Activated CD4-positive, alpha-beta T cell treated with anti-CD3 and anti-CD28 coated beads, Interleukin-2, amount 50 U/mL, for 16 hours (primary cell): ENCODE data around the gene PLIN3.
"Not testable (repeated sequence)": the region's sequence is repeated elsewhere in the genome, so short reads cannot be mapped to it uniquely, and the experiment has no call there.

Experiments used
- DNase-seq: peaks from one replicate; pipeline ENCODE4 v3.0.0-alpha.2; 2020

Gene PLIN3

GRCh38 chr19:4867534-4868285, at the start of gene PLIN3:
Gene PLIN3, minus strand, starts transcription at chr19:4867667. Its CDS starts 6,273 bp downstream, at chr19:4861394.
- peak; percentile 94 for DNase-seq

- DNase-seq: no peak
These were observed 49.0 kb upstream of the PLIN3 start for GRCh38 chr19:4916292-4917082.

- peak; percentile 76 for DNase-seq
These were observed 47.5 kb upstream of the PLIN3 start for GRCh38 chr19:4914736-4915501.

GRCh38 chr19:4913996-4914735, 46.7 kb upstream of the PLIN3 start:
- DNase-seq: peak; percentile 36

GRCh38 chr19:4911786-4912672, 44.6 kb upstream of the PLIN3 start:
- peak; percentile 85 for DNase-seq

GRCh38 chr19:4911314-4911713, 43.8 kb upstream of the PLIN3 start:
- no peak for DNase-seq

- peak; percentile 62 for DNase-seq
These were observed 43.3 kb upstream of the PLIN3 start for GRCh38 chr19:4910594-4911281.

GRCh38 chr19:4909897-4910593, 42.6 kb upstream of the PLIN3 start:
- peak; percentile 96 for DNase-seq

GRCh38 chr19:4909156-4909896, 41.9 kb upstream of the PLIN3 start, which contains the start of gene UHRF1:
Gene UHRF1, plus strand, starts transcription at chr19:4909501. Its CDS starts 1,385 bp downstream, at chr19:4910886.
- peak; percentile 82 for DNase-seq

GRCh38 chr19:4908781-4909155, 41.3 kb upstream of the PLIN3 start:
- DNase-seq: no peak

- no peak for DNase-seq
These were observed 40.9 kb upstream of the PLIN3 start for GRCh38 chr19:4908360-4908759.

GRCh38 chr19:4906963-4907362, 39.5 kb upstream of the PLIN3 start:
- no peak for DNase-seq

GRCh38 chr19:4904481-4904880, 37.0 kb upstream of the PLIN3 start:
- no peak for DNase-seq

GRCh38 chr19:4902796-4903195, 35.3 kb upstream of the PLIN3 start, which contains the start of gene ARRDC5:
Gene ARRDC5, minus strand, starts transcription at chr19:4902896. Its CDS starts 71 bp downstream, at chr19:4902825.
- no peak for DNase-seq

- DNase-seq: not testable (repeated sequence)
These were observed 33.4 kb upstream of the PLIN3 start for GRCh38 chr19:4900879-4901278.

- no peak for DNase-seq
These were observed 29.7 kb upstream of the PLIN3 start for GRCh38 chr19:4897146-4897545.

GRCh38 chr19:4896372-4896771, 28.9 kb upstream of the PLIN3 start:
- no peak for DNase-seq

- not testable (repeated sequence) for DNase-seq
These were observed 25.5 kb upstream of the PLIN3 start for GRCh38 chr19:4892962-4893361.

GRCh38 chr19:4891066-4891465, 23.6 kb upstream of the PLIN3 start:
- no peak for DNase-seq
